HG02884 (cell line): ENCODE results near the gene TMC4.
A peak's percentile ranks its signal among the peaks of the same experiment; 100 is the strongest.
"Not testable (repeated sequence)": the region's sequence is repeated elsewhere in the genome, so short reads cannot be mapped to it uniquely, and the experiment has no call there.

Source experiments
- ATAC-seq: cut with Tn5 transposase; IDR thresholded peaks from one replicate; pipeline ENCODE4 v1.9.1; 2021; ENCODE audit warnings: mild to moderate bottlenecking, moderate library complexity; ENCODE audit not compliant: unreplicated experiment

TMC4 gene

DNA sequence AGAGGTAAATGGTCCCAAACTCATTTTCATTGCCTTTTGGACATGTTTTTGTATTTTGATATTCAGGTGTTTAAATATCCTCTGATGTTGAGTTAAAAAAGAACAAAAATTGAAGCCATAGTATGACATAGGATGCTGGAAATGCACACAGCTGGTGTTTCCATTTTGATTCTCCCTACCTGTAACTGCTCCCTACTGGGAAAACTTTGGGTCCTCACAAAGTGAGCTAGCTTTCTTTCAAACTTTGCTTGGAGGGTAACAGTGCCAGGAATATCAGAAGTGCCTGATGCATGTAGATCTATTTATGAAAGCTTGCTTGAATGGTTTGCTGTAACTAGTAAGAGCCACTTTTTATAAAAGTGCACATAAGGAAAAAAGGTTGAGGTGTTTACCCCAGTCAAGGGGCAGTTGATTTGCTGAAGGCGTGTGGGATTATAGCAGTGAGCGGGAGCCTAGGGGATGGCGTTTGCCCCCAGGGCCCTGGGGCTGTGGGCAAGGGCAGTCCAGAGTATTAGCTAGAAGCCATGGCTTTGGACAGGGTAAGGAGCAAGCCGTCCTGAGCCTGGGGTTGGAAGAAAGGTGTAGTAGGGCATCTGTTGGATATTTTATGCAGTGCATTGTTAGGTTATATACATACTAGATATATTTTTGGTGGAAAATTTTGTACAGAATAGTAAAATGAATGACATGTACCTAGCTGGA, 32.0 kb upstream of the TMC4 start:
- ATAC-seq, result no peak

DNA sequence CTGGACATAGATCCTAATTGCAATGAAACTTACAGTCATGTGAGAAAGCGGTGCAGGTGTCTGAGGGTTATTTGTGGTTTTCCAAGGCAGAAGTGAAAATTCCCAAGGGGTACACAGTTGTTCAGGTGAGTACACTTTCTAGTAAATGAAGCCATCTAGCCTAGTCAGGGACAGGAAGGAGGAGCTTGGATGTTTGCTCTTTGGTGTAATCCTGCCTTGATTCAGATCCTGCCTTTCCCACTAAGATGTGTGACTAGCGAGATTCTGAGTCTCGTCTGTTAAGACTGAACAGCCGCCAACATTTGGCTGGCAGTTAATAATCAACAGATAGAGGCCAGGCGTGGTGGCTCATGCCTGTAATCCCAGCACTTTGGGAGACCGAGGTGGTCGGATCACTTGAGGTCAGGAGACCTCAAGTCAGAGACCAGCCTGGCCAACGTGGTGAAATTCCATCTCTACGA, 30.2 kb upstream of the TMC4 start:
- ATAC-seq, result no peak

GRCh38 chr19:54201980-54202379, 29.0 kb upstream of the TMC4 start:
- no peak for ATAC-seq

DNA sequence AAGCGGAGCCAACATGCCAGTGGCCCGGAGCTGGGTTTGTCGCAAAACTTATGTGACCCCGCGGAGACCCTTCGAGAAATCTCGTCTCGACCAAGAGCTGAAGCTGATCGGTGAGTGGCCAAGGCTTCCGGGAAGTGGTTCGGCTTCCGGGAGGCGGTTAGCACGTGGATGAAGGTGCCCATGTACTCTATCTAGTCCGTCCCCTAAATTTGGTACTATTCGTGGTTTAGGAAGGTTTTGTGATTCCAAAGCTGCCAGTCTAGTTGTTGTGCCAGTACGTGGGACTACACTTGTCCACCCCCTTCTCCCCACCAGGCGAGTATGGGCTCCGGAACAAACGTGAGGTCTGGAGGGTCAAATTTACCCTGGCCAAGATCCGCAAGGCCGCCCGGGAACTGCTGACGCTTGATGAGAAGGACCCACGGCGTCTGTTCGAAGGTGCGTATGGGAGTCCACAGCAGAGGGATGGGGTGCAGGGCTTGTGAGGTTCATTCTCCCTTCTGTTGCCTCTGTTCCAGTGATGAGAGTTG, 28.3 kb upstream of the TMC4 start:
- ATAC-seq, result no peak

DNA sequence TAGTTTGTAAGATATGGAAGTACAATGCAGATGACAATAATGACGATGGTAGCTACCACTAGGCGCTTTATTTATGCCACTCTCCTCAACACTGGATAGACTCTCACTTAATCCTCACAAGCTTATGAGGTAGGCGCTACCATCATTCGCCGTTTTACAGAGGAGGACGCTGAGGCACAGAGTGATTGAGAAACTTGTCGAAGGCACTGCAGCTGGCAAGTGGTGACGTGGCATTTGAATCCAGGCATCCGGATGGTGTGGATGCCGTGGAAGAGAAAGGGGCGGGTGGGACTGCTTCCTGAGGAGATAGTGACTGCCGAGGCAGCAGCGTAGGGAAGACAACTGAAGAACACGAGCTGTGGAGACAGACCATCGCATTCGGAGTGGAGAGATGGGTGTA, 26.4 kb upstream of the TMC4 start:
- ATAC-seq, result no peak

DNA sequence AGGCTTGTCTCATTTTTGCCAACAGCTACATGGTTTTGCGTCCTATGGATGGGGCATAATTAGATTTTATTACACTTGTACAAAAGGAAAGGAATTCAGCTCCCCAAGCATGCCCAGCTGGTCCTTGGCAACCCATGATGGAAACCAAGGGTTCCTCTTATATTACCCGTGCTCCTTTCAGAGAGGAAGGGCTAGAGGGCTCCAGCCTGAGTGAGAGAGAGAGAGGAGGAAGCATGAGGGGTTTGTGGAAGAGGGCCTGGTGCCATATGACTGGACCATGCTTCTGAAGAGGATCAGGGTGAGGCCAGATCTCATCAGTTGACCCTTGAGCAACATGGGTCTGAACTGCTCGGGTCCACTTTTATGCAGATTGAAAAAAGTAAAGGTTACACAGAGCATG, 24.2 kb upstream of the TMC4 start:
- ATAC-seq, result no peak

DNA sequence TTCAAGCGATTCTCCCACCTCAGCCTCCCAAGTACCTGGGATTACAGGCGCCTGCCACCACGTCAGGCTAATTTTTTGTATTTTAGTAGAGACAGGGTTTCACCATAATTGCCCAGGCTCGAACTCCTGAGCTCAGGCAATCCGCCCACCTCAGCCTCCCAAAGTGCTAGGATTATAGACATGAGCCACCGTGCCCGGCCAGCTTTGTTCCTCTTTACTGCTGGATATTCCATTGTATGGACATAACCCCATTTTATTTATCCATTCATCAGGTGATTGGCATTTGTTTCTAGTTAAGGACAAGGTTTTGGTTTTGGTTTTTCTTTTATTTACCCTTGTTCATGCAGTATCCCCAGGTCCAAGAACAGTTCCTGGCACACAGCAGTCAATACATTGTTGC, 23.6 kb upstream of the TMC4 start:
- ATAC-seq, result no peak

GRCh38 chr19:54194463-54194862, 21.5 kb upstream of the TMC4 start:
- not testable (repeated sequence) for ATAC-seq

GRCh38 chr19:54193011-54193410, 20.1 kb upstream of the TMC4 start:
- ATAC-seq, result no peak

DNA sequence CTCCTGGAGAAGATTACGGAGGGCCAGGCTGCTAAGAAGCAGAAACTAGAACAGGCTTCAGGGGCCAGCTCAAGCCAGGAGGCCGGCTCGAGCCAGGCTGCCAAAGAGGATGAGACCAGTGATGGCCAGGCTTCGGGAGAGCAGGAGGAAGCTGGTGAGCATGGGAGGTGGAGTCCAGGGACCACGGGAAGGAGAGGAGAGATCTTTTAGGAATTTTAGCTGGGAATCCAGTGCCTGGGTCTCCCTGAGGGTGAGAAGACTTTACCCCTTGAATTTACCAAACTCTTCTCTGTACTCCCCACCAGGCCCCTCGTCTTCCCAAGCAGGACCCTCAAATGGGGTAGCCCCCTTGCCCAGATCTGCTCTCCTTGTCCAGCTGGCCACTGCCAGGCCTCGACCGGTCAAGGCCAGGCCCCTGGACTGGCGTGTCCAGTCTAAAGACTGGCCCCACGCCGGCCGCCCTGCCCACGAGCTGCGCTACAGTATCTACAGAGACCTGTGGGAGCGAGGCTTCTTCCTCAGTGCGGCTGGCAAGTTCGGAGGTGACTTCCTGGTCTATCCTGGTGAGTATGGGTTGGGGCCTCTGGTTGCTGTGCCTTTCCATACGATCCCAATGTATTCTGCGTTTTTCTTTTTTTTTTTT, 19.0 kb upstream of the TMC4 start:
- no peak for ATAC-seq

- peak; percentile 25 for ATAC-seq
These were observed 18.3 kb upstream of the TMC4 start, which contains the start of gene TSEN34 for GRCh38 chr19:54191011-54191810. TSEN34 (plus strand) TSS chr19:54191308; CDS start chr19:54191365, 57 bp downstream.

- ATAC-seq, result peak; percentile 39
These were observed 17.6 kb upstream of the TMC4 start for GRCh38 chr19:54190503-54191010.

DNA sequence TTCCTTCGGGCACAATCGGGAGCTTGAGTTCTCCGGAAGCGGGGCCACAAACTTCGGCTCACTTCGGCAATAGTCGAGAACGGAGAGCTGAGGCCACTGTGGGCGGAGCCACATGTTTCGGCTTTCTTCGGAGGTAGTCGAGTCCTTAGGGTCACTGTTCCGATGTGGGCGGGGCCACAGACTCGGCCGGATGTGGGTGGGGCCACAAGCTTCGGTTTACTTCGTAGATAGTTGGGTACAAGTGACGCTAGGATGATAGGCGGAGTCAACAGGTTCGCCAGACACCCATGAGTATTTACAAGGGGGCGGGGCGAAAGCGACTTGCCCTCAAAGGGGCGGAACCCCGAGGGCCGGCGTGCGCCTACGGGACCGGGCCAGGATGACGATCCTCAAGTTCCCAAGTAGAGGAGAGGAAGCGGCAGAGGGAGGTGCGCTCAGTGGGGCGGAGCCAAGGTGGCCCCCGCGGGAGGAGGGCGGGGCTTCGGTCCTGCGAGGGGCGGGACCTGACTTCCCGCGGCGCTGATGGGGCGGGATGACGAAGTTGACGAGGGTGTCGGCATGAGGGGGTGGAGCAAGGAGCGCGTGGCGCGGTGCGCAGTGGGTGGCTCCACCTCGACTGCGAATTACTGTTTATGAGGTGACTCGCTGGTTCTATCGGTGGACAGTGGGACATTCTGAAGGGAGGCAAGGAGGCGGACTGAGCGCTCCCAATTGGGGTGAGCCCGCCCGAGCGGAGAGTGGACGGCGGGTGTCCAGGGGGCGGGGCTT, 17.0 kb upstream of the TMC4 start:
- peak; percentile 47 for ATAC-seq

DNA sequence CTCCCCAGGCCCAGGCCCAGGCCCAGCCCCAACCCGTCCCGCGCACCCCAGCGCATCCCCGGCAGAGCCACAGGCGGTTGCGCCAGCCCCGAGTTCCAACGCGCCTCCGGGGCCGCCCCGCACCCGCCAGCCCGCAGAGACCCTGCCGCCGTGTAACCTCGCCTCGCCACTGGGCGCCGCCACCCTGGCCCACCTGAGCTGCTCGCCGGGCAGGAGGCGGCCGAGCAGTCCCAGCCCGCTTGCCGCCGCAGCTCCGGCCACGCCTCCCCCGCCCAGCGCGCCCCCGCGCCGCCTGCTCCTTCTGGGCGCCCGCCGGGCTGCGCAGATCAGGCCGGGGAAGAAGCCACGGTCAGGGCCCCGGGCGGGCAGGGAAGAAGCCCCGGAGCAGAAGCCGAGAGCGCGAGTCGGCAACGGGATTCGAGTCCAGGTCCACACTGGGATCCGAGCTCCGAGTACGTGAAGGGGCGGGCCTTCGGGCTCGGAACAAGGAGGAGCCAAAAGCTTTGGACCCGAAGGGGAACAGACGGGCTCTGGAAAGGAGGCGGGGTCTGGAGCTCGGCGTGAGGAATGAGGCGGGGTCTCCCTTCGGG, 16.3 kb upstream of the TMC4 start, which contains the start of gene MBOAT7:
Gene MBOAT7 (minus strand): TSS at position 436 of the 590 bp plus-strand sequence. CDS start 1,072 bp downstream, outside the sequence.
- ATAC-seq, result peak; percentile 14

DNA sequence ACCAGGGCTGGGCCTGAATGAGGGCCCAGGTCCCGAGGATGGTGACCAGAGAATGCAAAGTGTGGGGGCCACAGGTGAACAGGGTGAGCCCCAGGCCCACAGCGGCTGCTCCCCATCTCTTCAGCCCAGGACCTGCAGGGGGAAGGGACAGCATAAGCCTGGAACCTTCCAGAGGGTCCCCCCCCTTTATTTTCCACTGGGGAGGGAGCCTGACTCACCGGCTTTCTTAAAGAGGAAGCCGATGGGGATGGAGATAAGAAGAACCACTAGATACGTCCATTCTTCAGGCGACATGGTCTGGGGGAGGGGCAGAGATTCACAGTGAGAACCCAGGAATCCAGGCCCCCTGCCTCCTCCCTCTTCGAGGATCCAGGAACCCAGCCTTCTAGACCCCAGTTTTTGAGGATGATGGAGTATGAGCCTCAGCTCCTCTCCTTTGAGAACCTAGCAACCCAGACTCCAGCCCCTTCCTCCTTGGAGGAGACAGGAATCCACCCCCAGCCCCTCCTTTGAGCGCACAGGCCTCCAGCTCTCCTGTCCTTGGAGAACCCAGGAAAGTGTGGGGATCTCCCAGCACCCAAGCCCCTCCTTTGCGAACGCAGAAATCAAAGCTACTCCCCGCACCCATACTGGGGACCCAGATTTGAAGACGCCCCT, 15.4 kb upstream of the TMC4 start:
- no peak for ATAC-seq

GRCh38 chr19:54186934-54187381, 14.0 kb upstream of the TMC4 start:
- no peak for ATAC-seq

DNA sequence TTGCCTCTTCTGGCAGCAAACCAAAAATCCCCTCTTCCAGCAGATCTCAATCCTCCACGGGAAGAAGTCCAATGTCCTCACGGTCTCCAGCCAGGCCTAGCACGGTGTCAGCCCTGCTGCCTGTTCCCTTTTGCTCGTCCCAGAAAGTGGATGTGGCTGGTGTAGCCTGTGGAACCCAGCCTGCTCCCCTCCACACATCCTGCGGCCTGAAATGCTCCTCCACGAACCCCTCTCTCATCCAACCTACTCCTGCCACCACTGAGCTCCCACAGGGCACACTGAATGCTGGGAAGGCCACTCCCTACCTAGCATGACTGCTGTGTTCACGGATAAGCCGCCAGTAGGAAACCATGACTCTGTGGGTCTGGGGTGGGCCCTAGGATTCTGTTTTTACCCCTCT, 13.4 kb upstream of the TMC4 start:
- ATAC-seq, result no peak

- no peak for ATAC-seq
These were observed 10.5 kb upstream of the TMC4 start for GRCh38 chr19:54183431-54183830.

DNA sequence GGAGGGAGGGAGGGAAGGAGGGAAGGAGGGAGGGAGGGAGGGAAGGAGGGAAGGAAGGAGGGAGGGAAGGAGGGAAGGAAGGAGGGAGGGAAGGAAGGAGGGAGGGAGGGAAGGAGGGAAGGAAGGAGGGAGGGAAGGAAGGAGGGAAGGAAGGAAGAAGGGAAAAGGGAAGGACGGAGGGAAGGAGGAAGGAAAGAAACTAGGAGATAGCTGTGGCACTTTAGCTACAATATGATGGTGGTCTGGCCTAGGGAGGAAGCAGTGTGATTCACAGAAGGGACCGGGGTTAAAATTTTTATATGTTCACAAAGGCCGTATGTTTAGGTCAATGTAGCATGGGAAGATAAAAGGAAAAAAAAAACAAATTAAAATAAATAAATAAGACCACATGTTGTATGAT, 8.9 kb upstream of the TMC4 start:
- not testable (repeated sequence) for ATAC-seq
